Heart left ventricle (tissue), 13 donors: Measurements from ENCODE around the gene CNGB1.

ENCODE experiments used
- POLR2A ChIP-seq, 2 donors: fragments of 450-650 bp; IDR thresholded peaks; one replicate each; pipeline ENCODE4 v1.6.1; 2017; ENCODE audit warnings: antibody characterized with exemption in 2 of 2, mild to moderate bottlenecking in 2 of 2, moderate library complexity in 2 of 2
- TF ChIP-seq, protein P1 (sequence below), 12 donors: fragments of 200-600 bp; sonication (generic) in 4 of 12; IDR thresholded peaks; one replicate each; pipeline versions ENCODE4 v1.5.0 to v1.8.0; 2018 to 2022; ENCODE audit warnings: antibody characterized with exemption in 12 of 12, mild to moderate bottlenecking in 5 of 12
- donor health status: ischemic (EF 13 %, LVEDD 7.1; RV severe dilation, severe dysfunction).
- donor health status: DM: no; HTN: yes; CAD: no.
- donor health status: DM: no; HTN: no; CAD: no.
- donor health status: ischemic (EF 25% LVEDD 6.9; RV normal size, moderate dysfunction).
- donor health status: ischemic (EF 25% LVEDD 5.7; RV mildly dilated, moderate dysfunction).
- donor health status: ischemic (EF 35%, LVEDD 5.7; RV mildly dilated, moderate dysfunction).
- donor health status: nonischemic (EF 11% LVEDD 7.7; RV severe dilation, severe dysfunction).
- donor health status: DM: yes; HTN: yes; CAD: no.
- donor health status: PGD.
- donor health status: ischemic (EF 29% LVEDD 5.4; RV normal size, mild dysfunction).
- donor health status: nonischemic (EF 23%, LVEDD 6.1; RV moderate dilation, normal function).

DNA sequence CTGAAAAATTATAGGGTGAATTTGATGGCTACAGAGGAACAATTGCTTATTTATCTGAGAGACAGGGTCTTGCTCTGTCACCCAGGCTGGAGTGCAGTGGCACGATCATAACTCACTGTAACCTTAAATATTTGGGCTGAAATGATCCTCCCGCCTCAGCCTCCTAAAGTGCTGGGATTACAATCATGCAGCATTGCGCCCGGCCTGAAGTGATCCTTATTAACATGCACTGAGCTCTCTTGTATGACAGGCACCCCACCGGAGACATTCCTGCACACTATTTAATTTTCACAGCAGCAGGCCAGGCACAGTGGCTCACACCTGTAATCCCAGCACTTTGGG is 77.7 kb downstream of the CNGB1 start:
- TF ChIP-seq, protein P1, sequence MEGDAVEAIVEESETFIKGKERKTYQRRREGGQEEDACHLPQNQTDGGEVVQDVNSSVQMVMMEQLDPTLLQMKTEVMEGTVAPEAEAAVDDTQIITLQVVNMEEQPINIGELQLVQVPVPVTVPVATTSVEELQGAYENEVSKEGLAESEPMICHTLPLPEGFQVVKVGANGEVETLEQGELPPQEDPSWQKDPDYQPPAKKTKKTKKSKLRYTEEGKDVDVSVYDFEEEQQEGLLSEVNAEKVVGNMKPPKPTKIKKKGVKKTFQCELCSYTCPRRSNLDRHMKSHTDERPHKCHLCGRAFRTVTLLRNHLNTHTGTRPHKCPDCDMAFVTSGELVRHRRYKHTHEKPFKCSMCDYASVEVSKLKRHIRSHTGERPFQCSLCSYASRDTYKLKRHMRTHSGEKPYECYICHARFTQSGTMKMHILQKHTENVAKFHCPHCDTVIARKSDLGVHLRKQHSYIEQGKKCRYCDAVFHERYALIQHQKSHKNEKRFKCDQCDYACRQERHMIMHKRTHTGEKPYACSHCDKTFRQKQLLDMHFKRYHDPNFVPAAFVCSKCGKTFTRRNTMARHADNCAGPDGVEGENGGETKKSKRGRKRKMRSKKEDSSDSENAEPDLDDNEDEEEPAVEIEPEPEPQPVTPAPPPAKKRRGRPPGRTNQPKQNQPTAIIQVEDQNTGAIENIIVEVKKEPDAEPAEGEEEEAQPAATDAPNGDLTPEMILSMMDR (IDR thresholded peaks at IDR 0.05): no peak
- TF ChIP-seq POLR2A (IDR thresholded peaks at IDR 0.05): no peak
